HG03469 (cell line): ENCODE data around the gene PLPP1.
"Not testable (repeated sequence)": the region's sequence is repeated elsewhere in the genome, so short reads cannot be mapped to it uniquely, and the experiment has no call there.

Source experiments
- ATAC-seq: cut with Tn5 transposase; IDR thresholded peaks from one replicate; pipeline ENCODE4 v1.9.1; 2021; ENCODE audit warnings: mild to moderate bottlenecking, moderate library complexity, moderate number of reproducible peaks; ENCODE audit not compliant: unreplicated experiment

Gene PLPP1

DNA sequence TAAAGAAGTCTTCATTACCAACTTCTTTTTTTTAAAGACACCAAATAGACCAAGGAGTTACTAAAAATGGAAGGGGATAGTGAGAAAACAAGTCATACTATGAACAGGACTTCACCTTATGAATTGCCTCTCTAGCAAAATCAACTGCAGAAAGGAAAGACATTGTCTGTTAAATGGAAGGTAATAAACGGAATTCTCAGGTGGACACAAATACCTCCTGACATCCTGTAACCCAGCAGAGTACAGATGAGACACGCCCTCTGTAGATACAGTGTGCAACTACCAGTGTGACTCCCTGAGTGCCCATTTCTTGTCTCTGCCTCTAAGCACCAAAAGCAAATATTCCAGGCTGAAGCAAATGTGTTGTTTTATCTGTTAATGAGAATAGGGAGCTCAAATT is 12.2 kb upstream of the PLPP1 start:
- ATAC-seq, result no peak

DNA sequence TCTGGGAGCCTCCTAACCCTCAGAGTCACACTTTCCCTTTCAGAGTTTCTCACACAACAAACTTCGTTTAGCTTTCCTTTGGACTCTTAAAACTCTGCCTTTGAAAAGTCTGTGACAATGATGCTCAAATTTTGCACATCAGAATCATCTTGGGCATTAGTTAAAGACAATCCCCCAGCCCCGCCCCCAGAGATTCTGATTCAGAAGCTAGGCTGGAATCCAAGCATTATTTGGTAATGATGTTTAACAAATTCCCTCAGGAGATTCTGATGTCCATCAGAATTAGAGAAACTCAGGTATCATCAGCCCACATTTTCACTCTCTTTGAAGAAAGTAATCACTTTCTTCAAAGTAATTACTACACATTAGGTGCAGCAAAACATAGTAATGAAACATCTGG is 9.6 kb upstream of the PLPP1 start:
- ATAC-seq, result no peak

GRCh38 chr5:55541056-55541635 is 6.4 kb upstream of the PLPP1 start:
- no peak for ATAC-seq

DNA sequence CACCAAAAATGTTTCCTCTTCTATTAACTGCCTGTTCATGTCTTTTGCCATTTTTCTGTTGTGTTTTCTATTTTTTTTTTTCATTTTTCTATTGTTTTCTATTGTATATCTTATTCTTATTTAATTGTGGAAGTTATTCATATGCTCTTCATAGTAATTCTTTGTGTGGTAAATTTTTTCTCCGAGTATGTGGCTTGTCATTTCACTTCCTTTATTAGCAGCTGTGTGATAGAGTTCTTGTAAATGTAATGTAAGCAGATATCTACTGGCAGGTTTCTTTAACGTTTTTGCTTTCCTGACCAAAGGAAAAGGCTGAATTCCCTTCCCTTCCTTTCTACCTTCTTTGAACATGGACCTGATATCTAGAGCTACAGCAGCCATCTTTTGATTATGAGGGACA is 5.8 kb upstream of the PLPP1 start:
- ATAC-seq, result no peak

GRCh38 chr5:55540024-55540423 is 5.3 kb upstream of the PLPP1 start:
- ATAC-seq, result no peak

DNA sequence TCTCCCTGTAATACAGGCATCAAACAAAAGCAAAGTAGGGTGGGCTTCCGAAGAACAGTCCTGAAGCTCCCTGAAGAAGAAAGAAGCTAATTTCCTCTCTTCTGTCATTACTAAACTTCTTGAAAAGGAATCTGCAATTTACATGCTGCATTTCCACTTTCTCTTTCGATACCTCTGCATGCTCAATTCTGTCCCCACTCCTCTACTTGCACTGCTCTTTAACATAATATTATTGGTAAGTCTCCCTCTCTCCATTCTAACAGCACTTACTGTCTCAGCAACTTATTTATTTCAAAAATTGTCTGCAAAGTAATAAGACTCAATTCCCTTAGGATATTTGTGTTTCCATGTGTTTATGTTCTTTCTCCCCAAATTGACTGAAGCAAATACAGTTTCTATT is 3.9 kb upstream of the PLPP1 start:
- ATAC-seq, result no peak

DNA sequence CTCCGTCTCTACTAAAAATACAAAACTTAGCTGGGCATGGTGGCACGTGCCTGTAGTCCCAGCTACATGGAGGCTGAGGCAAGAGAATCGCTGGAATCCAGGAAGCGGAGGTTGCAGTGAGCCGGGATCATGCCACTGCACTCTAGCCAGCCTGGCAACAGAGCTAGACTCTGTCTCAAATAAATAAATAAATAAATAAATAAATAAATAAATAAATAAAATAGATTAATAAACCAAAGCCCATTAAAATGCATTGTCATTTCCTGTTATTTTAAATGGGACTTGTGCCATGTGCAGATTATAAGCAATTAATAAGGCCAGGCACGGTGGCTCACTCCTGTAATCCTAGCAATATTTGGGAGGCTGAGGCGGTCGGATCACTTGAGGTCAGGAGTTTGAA is 2.6 kb upstream of the PLPP1 start:
- ATAC-seq, result not testable (repeated sequence)

- ATAC-seq, result no peak
Measured at GRCh38 chr5:55535199-55535905, 588 bp upstream of the PLPP1 start.

DNA sequence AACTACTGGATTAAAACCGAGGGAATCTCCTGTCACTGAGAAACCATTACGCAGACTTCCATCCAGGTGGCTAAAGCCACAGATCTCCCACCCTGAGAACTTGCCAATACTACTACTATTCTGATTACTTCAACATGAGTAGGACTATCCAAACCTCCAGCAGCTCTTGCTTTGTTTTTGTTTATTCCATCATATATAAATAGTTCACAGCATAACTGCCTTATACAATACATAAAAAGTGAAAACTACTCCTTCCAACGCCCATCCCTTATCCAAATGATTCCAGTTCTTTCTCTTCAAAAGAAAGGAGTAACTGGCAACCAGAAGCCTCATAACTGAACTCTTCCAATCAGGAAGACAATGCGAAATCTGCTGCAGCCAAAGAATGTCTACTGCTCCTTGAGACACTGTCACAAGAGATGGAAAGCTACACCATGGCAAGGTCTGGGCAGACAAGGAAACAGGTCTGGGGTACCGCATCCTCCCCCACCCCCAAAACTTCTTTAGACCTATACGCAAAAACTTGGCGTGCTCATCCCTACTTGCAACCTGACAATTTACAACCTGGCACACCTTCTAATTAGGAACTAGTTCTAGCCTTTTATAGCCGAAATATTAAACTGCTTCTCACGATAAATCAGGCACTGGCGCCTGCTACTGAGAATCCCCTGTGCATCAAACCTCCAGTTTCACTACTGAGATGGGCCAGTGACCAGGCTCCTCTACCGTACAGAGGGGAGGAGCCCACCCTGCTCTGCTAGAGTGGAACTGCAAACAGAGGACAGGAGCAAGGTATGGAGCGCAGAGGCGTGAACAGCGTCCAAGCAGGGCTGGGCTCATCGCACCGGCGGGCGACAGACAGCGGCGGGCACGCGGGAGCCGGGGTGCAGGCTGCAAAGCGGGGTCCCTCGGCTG is 986 bp downstream of the PLPP1 start:
- ATAC-seq, result peak; percentile 30

GRCh38 chr5:55530669-55531068 is 4.1 kb downstream of the PLPP1 start:
- no peak for ATAC-seq

DNA sequence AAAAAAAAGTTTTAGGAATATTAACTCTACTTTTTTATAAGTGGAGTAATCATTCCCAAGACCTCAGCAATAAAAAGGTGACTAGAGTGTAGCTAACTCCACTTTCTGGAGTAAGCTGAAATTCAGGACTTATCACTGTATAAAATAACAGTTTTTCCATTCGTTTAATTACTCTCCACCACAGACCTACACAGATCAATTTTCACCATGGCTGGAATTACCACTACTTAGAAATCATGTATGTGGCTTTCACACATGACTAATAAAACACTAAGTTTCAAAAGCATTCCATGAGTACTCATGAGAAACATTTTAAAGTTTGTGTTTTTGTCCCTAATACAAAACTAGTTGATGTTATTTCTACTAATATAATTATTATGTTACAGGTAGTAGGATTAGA is 9.9 kb downstream of the PLPP1 start:
- no peak for ATAC-seq

DNA sequence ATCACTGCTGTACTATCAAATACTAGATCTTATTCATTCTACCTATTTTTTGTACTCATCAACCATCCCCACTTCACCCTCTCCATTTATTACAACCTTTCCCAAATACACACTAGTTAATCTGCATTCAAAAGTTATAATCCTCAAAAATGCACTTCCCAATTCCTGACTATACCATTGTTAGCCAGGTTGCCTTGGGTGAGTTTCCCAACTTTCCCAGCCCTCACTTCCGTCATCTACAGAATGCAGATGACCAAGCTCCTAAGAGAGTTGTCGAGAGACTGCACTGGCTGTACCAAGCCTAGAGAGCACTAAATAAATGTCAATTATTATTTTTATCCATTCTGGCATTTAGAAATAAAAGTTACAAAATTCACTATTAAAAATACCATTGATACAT is 11.5 kb downstream of the PLPP1 start:
- no peak for ATAC-seq

- no peak for ATAC-seq
Measured at GRCh38 chr5:55521881-55522280, 12.9 kb downstream of the PLPP1 start.

DNA sequence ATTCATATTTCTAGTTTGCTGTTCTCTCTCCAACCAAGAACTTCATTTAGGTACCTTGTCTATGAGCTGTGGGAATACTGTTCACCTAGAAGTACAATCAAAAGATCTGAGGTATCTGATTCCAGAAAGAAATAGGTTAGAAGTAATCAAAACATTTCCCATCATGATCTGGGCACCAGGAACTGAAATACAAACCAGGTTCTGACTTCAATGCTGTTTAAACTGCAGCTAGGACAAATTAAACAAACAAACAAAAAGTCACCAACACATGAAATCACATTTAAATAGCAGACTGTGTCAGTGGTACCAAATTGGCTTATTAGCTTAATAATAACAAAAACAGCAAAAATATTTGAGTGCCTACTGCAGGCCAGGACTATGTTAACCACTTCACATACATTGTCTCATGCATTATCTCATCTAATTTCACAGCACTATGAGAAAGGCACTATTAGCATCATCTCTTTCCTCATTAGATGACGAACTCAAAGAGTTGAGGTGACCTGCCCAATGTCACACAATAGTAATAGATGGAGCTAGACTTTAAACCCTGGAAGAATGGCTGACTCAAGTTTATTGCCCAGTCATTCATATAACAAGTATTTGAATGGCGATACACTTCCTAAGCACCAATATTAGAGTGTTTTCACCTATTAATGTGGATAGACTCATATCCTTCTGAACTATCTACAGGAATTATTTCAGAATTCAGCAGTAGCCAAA is 14.5 kb downstream of the PLPP1 start:
- no peak for ATAC-seq

DNA sequence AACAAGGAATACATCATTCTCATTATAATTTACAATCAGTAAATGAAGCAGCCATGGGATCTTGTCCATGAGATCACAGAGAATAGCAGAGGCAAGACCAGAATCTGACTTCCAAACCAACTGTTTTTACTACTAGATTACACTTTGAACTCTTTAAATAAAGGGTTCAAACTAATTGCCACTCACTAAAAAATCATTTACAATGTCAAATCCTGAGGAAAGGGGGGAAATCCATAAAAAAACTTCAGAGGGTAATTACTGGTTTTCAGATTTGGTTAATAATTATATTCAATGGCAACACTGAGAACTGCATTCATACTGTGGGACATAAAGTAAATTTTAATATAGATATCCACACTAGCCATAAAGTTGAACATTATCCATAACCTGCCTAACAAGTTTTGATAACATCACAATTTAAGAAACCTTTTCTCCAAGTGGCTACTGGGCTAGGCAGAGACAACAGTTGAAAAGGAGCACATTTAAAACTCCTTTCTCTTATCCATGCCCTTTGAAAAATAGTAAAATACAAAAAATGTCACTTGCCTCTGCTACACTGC is 15.9 kb downstream of the PLPP1 start:
- no peak for ATAC-seq

DNA sequence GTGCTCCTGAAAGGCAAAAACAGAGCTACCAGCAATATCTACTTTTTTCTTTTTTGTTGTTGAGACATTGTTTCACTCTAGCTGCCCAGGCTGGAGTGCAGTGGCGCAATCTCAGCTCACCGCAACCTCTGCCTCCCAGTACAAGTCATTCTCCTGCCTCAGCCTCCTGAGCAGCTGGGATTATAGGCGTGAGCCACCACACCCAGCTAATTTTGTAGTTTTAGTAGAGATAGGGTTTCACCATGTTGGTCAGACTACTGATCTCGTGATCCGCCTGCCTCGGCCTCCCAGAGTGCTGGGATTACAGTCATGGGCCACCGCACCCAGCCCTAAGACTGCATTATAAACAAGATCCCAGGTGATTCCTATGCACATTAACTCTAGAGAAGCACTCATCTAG is 17.0 kb downstream of the PLPP1 start:
- no peak for ATAC-seq

DNA sequence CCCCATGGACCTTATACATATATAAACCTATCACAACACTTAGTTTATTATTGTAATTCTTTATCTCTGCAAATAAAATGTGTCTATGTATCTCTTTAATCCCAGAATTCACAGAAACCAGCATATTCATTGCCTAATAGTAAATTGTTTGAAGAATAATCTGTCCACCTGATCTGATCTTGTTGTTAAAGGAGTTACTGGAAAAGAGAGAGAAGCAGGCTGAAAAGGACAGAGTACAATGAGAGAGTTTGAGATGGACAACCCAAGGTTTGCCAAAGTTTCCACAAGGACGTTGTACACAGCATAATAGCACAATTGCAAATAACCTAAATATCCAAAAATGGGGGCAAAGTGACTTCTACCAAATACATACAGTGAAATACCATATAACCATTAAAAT is 23.8 kb downstream of the PLPP1 start:
- ATAC-seq, result no peak

DNA sequence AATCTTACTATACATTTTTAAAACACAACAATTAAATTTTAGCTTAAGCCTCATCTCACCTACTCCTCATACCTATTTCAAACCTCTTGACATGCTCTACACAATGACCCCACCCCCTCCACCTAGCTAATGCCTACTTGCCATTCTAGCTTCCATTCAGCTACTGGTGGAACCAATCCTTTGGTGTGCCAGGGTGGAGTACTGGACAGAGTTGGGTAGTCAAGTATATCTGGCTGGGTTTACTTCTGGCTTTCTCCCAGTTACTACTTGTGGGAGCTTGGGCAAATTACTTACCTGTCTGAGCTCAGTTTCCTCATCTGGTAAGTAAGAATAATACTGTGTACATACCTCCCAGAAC is 24.3 kb downstream of the PLPP1 start:
- ATAC-seq, result no peak

- ATAC-seq, result no peak
Measured at GRCh38 chr5:55509796-55510522, 24.8 kb downstream of the PLPP1 start.

DNA sequence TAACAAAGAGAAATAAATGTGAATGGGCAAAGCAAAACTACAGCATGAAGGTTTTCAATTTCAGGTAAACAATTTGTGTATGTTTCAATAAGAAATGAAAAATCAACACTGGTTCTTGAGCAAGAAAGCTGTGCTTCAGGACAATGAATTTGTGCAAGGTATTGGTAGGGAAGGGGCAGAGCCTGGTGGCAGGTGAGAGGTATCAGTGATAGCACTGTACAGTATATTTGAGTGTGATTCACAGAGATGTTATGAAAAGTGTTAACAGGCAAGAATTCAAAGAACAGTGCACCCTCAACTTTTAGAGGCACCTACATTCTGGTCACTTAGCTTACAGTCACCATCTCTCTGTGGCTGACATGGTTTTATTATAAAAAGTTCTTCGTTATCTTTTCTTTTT is 25.7 kb downstream of the PLPP1 start:
- no peak for ATAC-seq
